Measurements from ENCODE around the gene VPS54.
"Not testable (repeated sequence)": the region's sequence is repeated elsewhere in the genome, so short reads cannot be mapped to it uniquely, and the experiment has no call there.

The VPS54 gene

DNA sequence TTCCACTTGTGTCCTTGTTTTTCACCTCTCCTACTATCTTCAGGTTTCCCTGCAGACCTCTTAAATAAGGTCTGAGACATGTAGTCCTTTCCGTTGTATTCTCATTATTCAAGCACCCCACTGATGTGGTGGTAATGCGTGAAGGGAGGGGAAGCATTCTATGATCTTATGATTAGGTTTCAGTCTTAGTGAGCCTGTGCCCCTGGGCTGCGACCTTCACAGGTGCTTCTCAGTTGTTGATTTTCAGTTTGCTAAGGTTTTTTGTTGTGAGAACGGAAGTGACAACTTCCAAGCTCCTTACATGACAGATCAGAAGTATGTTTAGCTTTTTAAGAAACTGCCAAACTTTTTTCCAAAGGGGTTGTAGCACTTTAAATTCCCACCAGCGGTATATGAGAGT is 41.3 kb downstream of the VPS54 start:
- Histone ChIP-seq H3K27ac (no peak overlapping the region), H3K27me3 (no peaks in the 10 kb centered on the region), H3K4me1 (ENCODE audit: control insufficient read depth in 1 of 2, insufficient read depth in 1 of 2, low read depth in 1 of 2, low read length in 1 of 2) (no peaks in the 10 kb centered on the region), H3K36me3 (peaks cover 53% of the 10 kb centered on the region), H3K4me3 (ENCODE audit: low read depth in 1 of 2, low read length in 1 of 2) (no peak overlapping the region), H3K9me3 (no peaks in the 10 kb centered on the region)
- TF ChIP-seq, protein P1, sequence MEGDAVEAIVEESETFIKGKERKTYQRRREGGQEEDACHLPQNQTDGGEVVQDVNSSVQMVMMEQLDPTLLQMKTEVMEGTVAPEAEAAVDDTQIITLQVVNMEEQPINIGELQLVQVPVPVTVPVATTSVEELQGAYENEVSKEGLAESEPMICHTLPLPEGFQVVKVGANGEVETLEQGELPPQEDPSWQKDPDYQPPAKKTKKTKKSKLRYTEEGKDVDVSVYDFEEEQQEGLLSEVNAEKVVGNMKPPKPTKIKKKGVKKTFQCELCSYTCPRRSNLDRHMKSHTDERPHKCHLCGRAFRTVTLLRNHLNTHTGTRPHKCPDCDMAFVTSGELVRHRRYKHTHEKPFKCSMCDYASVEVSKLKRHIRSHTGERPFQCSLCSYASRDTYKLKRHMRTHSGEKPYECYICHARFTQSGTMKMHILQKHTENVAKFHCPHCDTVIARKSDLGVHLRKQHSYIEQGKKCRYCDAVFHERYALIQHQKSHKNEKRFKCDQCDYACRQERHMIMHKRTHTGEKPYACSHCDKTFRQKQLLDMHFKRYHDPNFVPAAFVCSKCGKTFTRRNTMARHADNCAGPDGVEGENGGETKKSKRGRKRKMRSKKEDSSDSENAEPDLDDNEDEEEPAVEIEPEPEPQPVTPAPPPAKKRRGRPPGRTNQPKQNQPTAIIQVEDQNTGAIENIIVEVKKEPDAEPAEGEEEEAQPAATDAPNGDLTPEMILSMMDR (IDR thresholded peaks at IDR 0.05) = no peak

DNA sequence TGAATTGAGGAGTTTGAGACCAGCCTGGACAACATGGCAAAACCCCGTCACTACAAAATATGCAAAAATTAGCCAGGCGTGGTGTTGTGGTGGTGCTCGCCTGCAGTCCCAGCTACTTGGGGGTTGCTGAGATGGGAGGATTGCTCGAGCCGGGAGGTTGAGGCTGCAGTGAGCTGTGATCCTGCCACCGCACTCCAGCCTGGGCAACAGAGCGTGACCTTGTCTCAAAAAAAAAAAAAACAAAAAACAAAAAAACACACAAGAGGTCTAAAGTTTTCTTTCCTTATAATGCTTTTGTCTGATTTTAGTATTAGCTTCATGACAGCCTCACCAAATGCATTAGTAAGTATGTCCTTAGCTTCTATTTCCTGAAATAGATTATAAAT is 43.1 kb downstream of the VPS54 start:
- H3K36me3 ChIP-seq = peaks cover 52% of the 10 kb centered on the region

GRCh38 chr2:63975437-63976124 is 43.6 kb downstream of the VPS54 start:
- Histone ChIP-seq H3K4me1 (ENCODE audit: control insufficient read depth in 1 of 2, insufficient read depth in 1 of 2, low read depth in 1 of 2, low read length in 1 of 2) (no peaks in the 10 kb centered on the region), H3K27ac (no peak overlapping the region), H3K4me3 (ENCODE audit: low read depth in 1 of 2, low read length in 1 of 2) (no peak overlapping the region), H3K27me3 (no peaks in the 10 kb centered on the region), H3K36me3 (peaks cover 52% of the 10 kb centered on the region), H3K9me3 (no peaks in the 10 kb centered on the region)
- TF ChIP-seq, protein P1 (IDR thresholded peaks at IDR 0.05) = no peak

More for the DNA sequence above, 43.1 kb downstream of the VPS54 start:
- no peaks in the 10 kb centered on the region for H3K27me3 ChIP-seq
- no peak overlapping the region for H3K4me3 ChIP-seq (ENCODE audit: low read depth in 1 of 2, low read length in 1 of 2)
- no peaks in the 10 kb centered on the region for H3K4me1 ChIP-seq (ENCODE audit: control insufficient read depth in 1 of 2, insufficient read depth in 1 of 2, low read depth in 1 of 2, low read length in 1 of 2)
- H3K9me3 ChIP-seq = no peaks in the 10 kb centered on the region
- H3K27ac ChIP-seq = no peak overlapping the region
- TF ChIP-seq, protein P1 (IDR thresholded peaks at IDR 0.05) = no peak

GRCh38 chr2:63975036-63975435 is 44.2 kb downstream of the VPS54 start:
- not testable (repeated sequence) for H3K4me3 ChIP-seq (ENCODE audit: low read depth in 1 of 2, low read length in 1 of 2); H3K27ac ChIP-seq; H3K4me1 ChIP-seq (ENCODE audit: control insufficient read depth in 1 of 2, insufficient read depth in 1 of 2, low read depth in 1 of 2, low read length in 1 of 2); H3K9me3 ChIP-seq; H3K27me3 ChIP-seq
- H3K36me3 ChIP-seq = peaks cover 52% of the 10 kb centered on the region

- TF ChIP-seq, protein P1 (IDR thresholded peaks at IDR 0.05) = no peak
- no peak overlapping the region for H3K4me3 ChIP-seq (ENCODE audit: low read depth in 1 of 2, low read length in 1 of 2)
- no peaks in the 10 kb centered on the region for H3K27me3 ChIP-seq
- H3K4me1 ChIP-seq (ENCODE audit: control insufficient read depth in 1 of 2, insufficient read depth in 1 of 2, low read depth in 1 of 2, low read length in 1 of 2) = no peaks in the 10 kb centered on the region
- no peak overlapping the region for H3K27ac ChIP-seq
- H3K9me3 ChIP-seq = no peaks in the 10 kb centered on the region
- peaks cover 55% of the 10 kb centered on the region for H3K36me3 ChIP-seq
Observed at GRCh38 chr2:63962186-63962585, 57.0 kb downstream of the VPS54 start.

DNA sequence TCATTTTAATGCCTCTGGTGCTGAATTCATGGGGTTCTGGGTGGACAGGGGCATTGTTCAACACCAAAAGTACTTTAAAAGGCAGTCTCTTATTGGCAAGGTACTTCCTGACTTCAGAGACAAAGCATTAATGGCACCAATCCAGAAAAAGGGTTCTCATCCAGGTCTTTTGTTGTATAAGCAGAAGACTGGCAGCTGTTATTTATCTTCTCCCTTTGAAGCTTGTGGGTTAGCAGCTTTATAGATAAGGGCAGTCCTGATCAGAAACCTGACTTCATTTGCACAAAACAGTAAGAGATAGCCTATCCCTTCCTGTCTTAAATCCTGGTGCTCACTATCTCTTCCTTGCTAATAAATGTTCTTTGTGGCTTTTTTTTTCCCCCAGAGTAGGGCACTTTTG is 68.8 kb downstream of the VPS54 start:
- H3K36me3 ChIP-seq = peaks cover 17% of the 10 kb centered on the region
- H3K27me3 ChIP-seq = no peaks in the 10 kb centered on the region
- H3K9me3 ChIP-seq = no peaks in the 10 kb centered on the region
- no peak overlapping the region for H3K27ac ChIP-seq
- H3K4me1 ChIP-seq (ENCODE audit: control insufficient read depth in 1 of 2, insufficient read depth in 1 of 2, low read depth in 1 of 2, low read length in 1 of 2) = peaks cover 0 to 8% of the 10 kb centered on the region in 2 experiments
- TF ChIP-seq, protein P1 (IDR thresholded peaks at IDR 0.05) = no peak
- no peak overlapping the region for H3K4me3 ChIP-seq (ENCODE audit: low read depth in 1 of 2, low read length in 1 of 2)

All from neutrophil (primary cell).